ENCODE results near the gene ALDH3B1. TPM values are rescaled to one million over a fixed set of nuclear protein-coding genes. Genes with fewer than 3 reads are reported as not detected.

Gene ALDH3B1
- total and polyA plus RNA-seq, 4 donors: 1.6 to 7.1 (median 3.4) TPM

- H3K4me3 ChIP-seq (ENCODE audit: low read depth in 1 of 3, low read length in 3 of 3): no peak overlapping the region
- WGBS: 67% methylated on average over 12 of the region's 12 CpGs
Measured at GRCh38 chr11:68009391-68010089, 587 bp upstream of the ALDH3B1 start.

More at GRCh38 chr11:68009391-68010089, 587 bp upstream of the ALDH3B1 start:
- no peak for DNase-seq (ENCODE audit: low spot score)
- Histone ChIP-seq H3K9me3 (ENCODE audit: control insufficient read depth in 4 of 4, low read length in 3 of 4) (no peaks in the 10 kb centered on the region), H3K27ac (ENCODE audit: low read depth in 1 of 2, low read length in 2 of 2) (peak overlapping the region; percentile 82 to 86), H3K4me1 (ENCODE audit: control insufficient read depth in 4 of 4, insufficient read depth in 4 of 4, low read length in 3 of 4) (peaks cover 6 to 28% (median 22%) of the 10 kb centered on the region in 4 donors), H3K36me3 (ENCODE audit: control insufficient read depth in 4 of 4, insufficient read depth in 3 of 4, low read depth in 1 of 4, low read length in 3 of 4) (no peaks in the 10 kb centered on the region), H3K27me3 (ENCODE audit: control insufficient read depth in 4 of 4, insufficient read depth in 4 of 4, low read length in 3 of 4) (no peaks in the 10 kb centered on the region), H3K9ac (ENCODE audit: low read depth in 1 of 2, low read length in 2 of 2) (no peak overlapping the region)
- TF ChIP-seq CTCF (IDR thresholded peaks at IDR 0.05; ENCODE audit: low read depth, low read length, missing input control): no peak
- TF ChIP-seq REST (IDR thresholded peaks at IDR 0.05): no peak
- no peak for TF ChIP-seq ZBTB33 (IDR thresholded peaks at IDR 0.05)
- no peak for TF ChIP-seq FOXA2 (IDR thresholded peaks at IDR 0.05)
- no peak for TF ChIP-seq SP1 (IDR thresholded peaks at IDR 0.05)
- TF ChIP-seq EGR1 (IDR thresholded peaks at IDR 0.05; ENCODE audit: low read depth in 2 of 2): no peak
- TF ChIP-seq MAX (IDR thresholded peaks at IDR 0.05): no peak
- TF ChIP-seq NR2F2 (IDR thresholded peaks at IDR 0.05): no peak
- no peak for TF ChIP-seq RXRA (IDR thresholded peaks at IDR 0.05)
- TF ChIP-seq JUND (IDR thresholded peaks at IDR 0.05): no peak
- no peak for TF ChIP-seq RAD21 (IDR thresholded peaks at IDR 0.05)
- no peak for TF ChIP-seq YY1 (IDR thresholded peaks at IDR 0.05)
- TF ChIP-seq ATF3 (IDR thresholded peaks at IDR 0.05): no peak
